Astrocyte of the hippocampus (primary cell): ENCODE results near the gene PLA2G4E.

Source experiments
- DNase-seq: peaks from one replicate; pipeline ENCODE4 v3.0.0; 2011; ENCODE audit warnings: low read depth, low spot score

The PLA2G4E gene

DNA sequence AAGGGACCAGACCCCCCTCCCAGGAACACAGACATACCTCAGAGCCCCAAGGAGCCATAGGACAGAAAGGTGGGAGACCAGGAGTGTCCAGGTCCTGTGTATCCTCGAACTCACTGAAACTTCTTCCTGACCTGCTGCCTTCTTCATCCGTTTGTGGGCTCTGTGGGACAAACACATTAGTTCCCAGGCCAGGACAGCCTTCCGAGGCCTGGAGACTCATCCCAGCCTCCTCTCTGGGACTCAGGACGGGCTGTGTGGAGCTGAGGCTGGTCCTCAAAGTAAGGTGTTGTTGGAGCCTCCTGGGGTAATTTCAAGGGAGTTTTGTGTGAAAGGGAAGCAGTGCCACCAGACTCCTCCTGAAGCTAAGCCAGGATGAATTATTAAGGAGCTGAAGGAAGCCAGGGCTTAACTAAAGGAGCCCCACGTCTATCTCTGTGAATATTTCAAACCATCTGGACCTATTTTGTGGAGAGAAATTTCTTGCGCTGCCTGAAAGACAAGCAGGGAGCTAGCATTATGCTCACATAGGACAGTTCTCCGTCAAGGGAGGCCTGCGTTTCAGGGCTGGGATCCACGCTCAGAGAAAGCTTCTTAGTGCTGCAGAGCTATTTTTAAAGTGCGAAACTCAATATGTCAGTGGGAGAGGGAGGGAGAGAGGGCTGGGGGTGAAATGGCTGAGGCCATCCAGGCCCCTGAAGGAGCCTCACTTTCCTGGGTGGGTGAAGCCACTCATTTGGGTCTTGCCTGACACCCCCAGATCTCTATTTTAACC lies 29.8 kb upstream of the PLA2G4E start:
- no peak for DNase-seq

DNA sequence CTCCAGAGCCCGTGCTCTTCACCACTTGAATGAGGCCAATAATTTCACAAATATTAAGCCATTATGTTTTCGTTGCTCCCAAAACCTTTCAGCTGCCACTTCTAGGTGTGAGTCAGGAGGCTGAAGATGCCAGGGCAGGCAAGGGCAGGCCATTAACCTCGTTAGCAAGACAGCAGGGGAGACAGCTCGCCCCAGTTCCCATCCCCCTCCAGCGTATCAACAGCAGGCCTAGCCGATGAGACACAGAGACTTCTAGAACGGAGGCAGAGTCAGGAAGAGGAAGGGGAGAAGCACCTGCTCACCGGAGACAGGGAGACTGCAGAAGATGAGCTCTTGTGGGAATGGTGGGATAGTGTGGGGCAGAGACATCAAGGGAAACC lies 28.0 kb upstream of the PLA2G4E start:
- DNase-seq = no peak

DNA sequence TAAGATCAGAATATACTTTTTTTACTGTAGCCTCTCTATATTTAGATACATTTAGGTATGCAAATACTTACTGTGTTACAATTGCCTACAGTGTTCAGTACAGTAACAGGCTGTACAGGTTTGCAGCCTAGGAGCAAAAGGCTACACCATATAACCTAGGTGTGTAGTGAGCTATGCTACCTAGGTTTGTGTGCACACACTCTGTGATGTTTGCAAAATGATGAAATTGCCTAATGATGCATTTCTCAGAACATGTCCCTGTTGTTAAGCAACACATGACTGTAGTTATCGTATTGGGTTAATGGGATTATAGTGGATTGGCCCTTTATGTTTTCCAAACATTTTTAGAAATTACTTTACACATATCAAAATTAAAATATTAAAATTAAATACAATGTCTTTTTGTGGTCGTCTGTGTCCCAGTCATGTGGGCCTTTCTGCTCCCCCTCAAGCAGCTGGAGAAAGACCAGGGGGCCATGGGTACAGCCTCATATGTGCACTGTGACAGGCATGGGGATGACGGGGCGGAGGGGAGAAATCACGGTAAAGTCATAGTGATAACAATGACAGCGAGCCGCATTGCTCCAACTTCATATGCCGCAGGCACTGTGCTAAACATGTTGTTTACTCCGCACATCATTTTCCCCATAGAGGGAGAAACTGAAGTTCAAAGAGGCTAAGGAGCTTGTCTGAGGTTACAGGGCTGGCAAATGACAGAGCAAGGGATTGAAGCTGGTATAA lies 27.4 kb upstream of the PLA2G4E start:
- no peak for DNase-seq

DNA sequence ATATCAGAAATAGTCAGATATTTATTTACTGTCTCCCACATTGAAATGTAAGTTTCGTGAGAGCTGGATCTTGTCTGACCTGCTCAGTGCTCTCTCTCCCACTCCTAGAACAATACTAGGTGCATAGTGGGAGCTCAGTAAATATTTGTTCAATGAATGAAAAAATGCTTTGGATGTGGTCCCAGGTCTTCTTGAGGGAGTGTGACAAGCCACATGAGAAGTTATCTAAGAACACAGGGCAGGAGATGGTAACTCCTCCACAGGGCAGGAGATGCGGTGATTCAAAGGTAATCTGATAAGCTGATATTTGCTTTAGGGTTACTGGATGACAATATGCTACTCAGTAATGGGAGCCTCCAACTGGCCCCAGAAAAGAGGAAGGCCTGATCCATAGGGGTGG lies 25.8 kb upstream of the PLA2G4E start:
- no peak for DNase-seq

DNA sequence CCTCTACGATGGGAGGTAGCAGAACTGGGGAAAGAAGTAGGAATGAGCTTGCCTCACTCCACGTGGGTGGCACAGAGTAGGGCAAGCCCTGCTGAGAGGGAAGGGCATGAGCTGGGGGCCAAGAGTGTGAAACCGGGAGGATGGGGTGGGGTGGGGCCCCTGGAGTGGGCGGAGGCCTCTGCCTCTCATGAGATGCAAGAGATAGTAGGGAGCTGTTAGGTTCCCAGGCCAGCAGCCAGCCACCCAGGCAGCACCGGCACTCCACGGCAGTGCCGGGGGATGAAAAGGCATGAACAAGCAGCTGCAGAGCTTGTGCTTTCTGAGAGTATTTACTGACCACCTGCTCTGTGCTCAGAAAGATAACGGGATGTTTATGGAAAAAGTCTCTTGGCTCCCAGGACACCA lies 24.4 kb upstream of the PLA2G4E start:
- DNase-seq = no peak

DNA sequence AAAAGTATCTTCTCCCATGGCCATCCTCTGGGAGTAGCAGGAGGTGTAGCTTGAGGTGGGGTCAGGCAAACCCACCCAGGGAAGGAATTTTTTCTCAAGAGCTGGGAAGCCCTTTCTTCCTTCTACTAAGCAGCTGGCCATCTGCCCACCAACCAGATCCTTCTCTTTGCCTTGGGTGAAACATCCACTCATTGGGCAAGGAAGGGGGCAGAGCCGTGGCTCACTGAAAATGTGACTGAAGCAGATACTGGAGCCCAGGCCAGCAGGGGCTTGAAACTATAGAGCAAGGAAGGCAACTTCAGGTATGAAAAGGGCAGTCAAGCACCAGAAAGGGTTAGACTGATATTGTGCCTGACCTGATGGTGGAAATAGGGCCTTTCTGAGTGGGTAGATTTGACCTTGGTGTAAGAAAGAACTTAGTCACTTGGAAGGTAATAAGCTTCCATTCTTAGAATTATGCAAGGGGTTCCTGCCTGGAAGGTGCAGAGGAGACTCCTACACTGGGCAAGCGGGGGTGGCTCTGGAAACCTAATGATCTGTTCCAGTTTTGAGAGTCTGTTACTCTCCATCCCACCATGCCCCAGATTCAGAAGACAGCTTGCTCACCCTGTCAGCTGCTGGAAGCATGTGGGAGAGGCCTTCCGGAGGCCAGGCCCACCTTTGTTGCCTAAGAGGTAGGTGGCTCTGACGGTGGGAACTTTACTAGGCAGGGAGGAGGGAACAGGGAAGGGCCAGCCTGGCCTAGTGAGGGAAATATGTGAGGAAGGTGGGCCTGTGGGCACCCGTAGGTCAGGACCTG lies 22.0 kb upstream of the PLA2G4E start:
- no peak for DNase-seq

DNA sequence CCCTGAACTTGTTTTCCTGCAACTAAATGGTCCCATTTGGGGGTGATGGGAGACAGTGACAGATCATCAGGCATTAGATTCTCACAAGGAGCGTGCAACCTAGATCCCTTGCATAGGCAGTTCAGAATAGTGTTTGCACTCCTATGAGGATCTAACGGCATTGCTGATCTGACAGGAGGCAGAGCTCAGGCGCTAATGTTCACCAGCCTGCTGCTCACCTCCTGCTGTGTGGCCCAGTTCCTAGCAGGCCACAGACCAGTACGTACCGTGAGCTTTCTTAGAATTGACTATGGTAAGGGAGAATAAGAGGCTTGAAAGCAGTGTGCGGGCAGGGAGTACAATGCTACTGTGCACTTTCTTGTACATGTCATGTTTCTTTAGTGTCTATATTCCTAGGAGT lies 17.6 kb upstream of the PLA2G4E start:
- DNase-seq = no peak

DNA sequence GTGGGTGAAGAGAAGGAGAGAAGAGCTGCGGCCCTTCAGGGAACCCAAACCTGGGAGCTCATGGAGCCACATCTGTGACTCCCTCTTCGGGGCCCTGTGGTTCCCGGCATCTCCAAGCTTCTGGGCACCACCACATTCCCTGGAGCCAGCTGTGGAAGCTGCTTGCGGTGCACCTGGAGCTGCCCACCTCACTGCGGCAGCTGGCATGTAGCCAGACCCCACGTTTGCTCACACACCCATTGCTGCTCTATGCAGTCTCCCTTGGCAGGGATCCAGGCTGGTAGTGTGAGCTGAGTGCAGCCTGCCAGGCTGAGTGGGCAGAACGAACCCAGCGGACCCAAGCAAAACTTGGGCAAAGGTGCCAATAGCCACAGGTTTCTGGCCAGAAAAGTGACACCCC lies 16.8 kb upstream of the PLA2G4E start:
- DNase-seq = peak; percentile 15

DNA sequence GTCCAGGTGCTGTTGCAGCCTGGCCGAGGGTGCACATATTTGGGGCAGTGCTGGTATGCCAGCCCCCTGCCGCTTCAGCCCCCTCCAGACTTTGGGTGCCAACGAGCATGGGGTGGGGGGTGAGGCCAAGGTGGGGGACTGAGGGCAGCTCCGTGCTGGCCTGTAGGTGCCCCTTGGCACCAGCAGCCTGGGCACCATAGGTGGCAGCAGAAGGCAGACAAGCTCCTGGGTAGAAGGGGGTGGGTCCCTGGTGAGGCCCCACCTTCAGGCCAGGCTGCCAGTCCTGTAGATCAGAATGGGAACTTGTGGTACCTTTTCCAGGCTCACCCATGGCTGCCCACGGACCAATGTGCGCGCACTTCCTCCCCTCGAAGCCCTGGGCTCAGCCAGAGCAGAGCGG lies 16.1 kb upstream of the PLA2G4E start:
- no peak for DNase-seq

DNA sequence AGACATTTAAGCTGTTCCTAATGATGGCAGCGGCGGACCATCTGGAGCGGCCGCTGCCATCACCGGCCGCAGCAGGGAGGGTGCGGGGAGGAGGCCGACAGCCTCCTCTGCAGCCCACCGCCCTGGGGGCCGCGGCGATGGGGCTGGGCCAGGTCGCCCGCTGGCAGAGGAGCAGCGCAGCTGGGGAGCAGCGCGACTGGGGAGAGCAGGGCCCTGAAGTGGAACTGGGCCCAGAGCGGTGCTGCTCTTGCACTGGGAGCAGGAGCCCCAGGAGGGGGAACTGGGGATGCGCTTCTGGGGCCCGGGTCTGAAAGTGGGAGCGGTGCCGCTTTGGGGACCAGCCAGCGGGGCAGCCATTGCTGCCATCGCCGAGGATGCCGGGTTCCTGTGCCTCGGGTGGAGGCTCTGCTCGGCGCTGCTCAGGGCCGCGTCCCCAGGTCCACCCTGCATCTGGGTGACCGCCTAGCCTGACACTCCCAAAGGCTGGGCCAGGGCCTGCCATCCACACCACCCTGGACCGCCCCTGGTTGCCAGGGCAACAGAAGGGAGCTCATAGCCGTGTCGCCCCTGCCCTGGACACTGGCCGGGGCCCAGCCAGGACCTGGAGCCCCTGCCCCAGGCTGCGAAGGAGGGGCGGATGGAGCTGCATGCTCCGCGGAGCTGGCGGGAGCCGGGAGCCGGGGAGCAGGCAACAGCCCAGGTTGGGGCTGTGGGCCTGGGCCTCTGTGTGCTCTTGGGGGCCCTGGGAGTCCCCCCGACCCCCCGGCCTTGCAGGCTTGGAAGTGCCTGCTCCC lies 15.5 kb upstream of the PLA2G4E start:
- DNase-seq = no peak

DNA sequence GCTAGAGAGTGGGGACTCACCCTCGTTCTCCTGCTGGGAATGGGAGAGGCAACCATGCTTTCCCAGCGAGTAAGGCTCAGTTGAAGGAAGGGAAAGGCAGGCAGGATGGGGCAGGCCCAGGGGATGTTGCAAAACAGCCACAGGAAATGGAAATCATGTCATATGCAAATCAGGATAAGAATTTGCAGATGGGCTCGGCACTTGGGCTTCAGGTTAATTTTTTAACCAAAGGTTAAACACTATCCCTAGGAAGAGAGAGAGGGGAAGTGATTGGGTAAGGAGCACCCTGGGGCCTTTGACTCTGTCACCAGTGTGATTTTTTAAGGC lies 14.6 kb upstream of the PLA2G4E start:
- no peak for DNase-seq

DNA sequence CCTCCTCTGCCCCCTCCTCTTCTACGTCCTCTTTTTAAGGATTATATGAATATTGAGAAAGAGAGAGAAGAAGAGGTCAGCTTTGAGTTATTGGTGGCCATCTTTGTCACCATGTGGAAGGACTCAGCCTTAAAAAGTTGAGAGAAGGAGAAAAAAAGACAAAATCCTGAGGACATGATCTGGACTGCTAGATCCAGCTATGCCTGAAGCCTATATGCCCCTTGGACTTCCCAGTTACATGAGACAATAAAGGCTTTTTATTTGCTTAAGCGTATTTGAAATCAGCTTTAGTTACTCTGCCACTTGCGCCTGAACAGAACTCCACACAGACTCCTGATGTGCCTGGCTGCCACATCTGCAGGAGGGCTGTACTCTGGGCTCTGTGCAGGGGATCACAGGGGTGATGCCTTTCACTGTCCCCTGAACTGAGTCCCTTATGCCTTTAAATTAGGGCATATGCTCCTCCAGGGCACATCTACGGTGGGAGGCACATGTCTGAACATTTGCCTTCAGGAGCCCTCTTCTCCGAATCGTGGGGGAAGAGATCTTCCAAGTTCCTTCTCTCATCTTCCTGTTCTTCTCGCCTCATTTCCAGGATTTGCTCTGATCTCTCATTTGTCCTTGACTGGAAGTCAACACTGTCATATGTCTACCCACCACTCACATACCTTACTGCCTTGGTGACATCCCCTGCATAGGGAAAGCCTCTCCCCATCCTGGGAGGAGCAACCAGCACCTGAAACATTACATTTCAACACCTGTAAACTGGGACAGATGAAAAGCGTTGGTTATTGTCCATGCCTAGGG lies 14.0 kb upstream of the PLA2G4E start:
- DNase-seq = no peak

DNA sequence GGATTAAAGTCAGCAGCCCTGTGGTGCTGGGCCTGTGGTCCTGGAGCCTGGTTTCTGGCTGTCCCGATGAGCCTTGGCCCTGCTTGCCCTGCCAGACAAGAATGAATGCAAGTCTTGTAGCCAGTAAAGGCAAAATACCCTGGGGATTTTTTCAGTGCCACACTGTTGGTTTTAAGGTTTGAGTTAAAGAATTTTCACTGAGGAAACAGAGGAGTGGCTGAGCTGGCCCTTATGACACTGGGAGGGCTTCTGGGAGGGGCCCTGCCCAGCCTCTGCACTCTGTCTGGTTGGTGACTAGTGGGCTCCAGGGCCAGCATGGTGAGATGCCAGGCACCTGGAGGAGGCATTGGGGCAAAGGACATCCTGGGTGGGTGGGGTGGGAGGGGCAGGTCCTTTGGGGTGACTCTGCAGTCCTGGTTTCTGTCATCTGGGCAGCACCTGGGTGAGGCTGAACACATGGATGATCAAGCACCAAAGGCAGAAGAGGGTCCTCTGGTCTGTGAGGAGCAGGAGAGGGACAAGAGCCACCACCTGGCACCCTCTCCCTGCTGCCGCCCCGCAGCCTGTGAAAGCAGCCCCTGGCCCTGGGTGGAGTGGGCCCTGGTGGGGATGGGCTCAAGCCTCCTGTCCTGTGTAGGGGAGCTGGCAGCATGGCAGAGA lies 12.5 kb upstream of the PLA2G4E start:
- DNase-seq = no peak

DNA sequence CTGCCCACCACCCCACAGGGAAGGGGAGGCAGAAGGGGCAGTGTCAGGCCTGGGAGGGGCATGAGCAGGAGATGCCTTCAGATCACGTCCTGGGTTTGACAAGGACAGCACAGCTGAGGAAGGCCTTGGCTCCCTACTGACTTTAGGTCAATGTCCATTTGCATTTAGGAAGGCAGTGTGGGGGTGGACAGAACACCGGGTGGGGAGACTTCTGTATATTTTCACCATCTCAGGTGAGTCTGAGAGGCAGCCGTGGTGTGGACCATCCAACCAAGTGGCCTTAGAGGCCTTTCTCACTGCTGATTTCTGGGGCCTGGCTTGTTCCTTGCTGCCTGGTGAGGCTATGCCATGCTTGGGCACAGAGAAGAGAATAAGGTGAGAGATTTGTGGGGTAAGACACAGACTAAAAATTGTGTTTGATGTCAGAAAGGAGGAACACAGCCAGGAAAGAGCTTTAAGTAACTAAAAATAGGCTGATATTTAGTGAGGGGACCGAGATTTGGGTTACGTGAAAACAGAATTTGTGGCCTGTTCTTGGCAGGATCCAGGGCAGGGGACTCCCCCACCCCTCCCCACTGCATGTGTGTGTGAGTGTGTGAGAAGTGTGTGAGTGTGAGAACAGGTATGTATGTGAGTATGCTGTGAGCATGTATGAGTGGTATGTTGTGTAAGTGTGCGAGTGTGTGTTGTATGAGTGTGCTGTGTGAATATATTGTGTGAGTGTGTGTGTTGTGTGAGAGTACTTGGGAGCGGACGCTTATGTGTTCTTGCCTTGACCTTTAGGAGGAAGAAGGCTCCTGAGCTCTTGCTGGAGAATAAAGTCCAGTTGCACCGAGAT lies 11.8 kb upstream of the PLA2G4E start:
- no peak for DNase-seq

DNA sequence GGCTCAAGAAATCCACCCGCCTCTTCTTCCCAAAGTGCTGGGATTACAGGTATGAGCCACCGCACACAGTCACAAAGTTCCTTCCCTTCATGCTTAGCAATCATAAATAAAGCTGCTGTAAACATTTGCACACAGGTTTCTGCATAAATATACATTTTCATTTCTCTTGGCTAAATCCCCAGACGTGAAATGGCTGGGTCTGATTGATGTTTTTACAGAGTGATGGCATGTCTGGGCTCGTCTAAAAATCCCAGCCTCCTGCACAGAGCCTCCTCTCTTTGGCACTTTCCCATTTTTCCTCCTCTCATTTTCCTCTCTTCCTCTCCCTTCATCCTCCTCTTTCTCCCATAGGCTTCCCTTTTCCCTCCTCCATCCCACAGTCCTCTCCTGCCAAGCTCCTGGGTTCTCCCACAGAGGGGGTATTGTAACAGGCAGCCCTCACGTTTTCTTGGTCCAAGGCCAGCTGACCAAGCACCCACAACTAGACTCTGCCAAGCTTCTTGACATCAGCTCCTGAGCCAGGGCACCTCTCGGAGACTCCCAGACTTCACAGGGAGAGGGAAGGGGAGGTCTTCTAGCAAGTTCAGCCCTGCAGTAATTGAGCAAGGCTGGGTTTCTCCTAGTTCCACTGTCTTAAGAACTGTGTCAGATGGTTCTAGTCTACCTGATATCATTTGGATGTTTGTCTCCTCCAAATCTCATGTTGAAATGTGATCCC lies 10.5 kb upstream of the PLA2G4E start:
- peak; percentile 7 for DNase-seq

DNA sequence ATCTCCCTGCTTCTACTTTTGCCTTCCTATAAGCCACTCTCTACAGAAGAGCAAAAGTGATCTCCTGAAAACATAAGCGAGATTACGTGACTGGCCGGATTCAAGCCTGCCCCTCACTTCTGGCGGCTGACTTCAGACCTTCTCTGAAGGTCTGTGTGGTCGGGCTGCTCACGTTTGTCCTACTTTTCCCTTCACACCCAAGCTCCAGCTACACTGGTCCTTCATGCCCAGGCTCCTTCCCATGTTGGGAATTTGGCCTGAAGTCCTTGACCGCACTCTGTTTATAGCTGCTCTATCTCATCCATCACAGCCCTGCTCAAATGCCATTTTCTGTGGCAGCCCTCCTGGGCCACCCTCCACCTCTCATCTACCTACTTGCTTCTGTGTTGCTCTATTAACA lies 6.7 kb upstream of the PLA2G4E start:
- DNase-seq = no peak

DNA sequence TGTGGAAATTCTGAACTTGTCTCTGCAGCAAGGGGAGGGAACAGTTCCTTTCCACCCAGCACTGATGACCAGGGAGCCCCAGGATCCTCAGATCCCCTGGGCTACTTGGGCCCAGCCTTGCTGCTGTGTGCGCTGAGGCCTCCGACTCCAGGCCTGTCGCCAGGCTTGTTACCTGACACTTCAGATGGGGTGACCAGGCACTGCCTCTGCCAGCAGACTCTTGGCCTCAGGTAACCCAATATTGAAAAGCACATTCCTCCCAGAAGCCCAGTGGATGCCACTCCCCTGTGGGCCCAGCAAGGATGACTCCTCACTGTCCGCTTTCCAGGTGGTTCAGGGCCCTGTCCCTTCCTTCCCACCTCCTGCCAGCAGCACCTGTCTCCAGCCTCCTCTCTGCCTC lies 3.5 kb upstream of the PLA2G4E start:
- no peak for DNase-seq

DNA sequence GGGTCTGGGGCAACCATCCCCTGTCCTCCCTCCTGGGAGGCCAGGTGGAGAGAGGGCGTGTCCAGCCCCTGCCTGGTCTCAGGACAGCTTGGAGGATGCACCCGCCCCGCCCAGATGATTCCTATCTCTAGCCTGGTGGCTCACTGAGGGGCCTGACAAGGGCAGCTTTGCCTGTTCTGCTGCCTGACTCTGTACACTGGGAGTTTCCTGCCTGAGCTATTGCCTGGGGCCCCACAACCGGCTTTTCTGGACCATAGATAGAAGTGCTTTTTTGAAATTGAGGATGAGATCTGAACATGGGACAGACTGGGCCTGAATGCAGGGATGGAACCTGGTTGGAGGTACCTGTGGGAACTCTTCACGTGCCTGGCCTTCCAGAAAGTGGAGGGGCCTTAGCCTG lies 751 bp upstream of the PLA2G4E start:
- DNase-seq = no peak
